H1 (cell line): Measurements from ENCODE around the gene MRAP2. TPM values are rescaled to one million over a fixed set of nuclear protein-coding genes. Genes with fewer than 3 reads are reported as not detected.

ENCODE experiments used
- CTCF ChIA-PET: fragments of 300-600 bp; sonication (Branson Sonifier 250); formaldehyde crosslinking; loops from one replicate; lab custom pipeline; 2021; ENCODE audit not compliant: partially characterized antibody; lab: Charles Lee
- POLR2A ChIA-PET: fragments of 300-600 bp; sonication (Branson Sonifier 250); formaldehyde crosslinking; loops from one replicate; lab custom pipeline; 2021; ENCODE audit warnings: inconsistent platforms; ENCODE audit not compliant: partially characterized antibody; lab: Charles Lee
- DNase-seq, 2 experiments: peaks; one replicate each; pipeline versions ENCODE4 v3.0.0 to v3.0.0-alpha.2; 2010 to 2022; ENCODE audit warnings: low spot score in 2 of 2, low read depth in 1 of 2, mixed read lengths in 1 of 2
- FAIRE-seq: peaks from 2 replicates; lab custom pipeline; 2011; peaks lifted over from hg19 to GRCh38; lab: Jason Lieb, UNC
- H2AFZ ChIP-seq: 2 replicates; pipeline ENCODE4 v1.8.1; 2012; ENCODE audit warnings: low read length, inconsistent platforms
- H2AK5ac ChIP-seq: 2 replicates; pipeline ENCODE4 v1.6.1; 2013; ENCODE audit warnings: low read depth, low read length
- H2BK120ac ChIP-seq: replicated peaks from 2 replicates; pipeline ENCODE3; 2013; ENCODE audit warnings: low read depth, low read length, inconsistent platforms
- H2BK12ac ChIP-seq: 2 replicates; pipeline ENCODE4 v1.6.1; 2013; ENCODE audit warnings: low read depth, low read length
- H2BK15ac ChIP-seq: 2 replicates; pipeline ENCODE4 v1.6.1; 2013; ENCODE audit warnings: low read length
- H2BK20ac ChIP-seq: 2 replicates; pipeline ENCODE4 v1.6.1; 2013; ENCODE audit warnings: low read length
- H2BK5ac ChIP-seq: 2 replicates; pipeline ENCODE4 v1.6.1; 2013; ENCODE audit warnings: low read depth, low read length
- H3K14ac ChIP-seq: 2 replicates; pipeline ENCODE4 v1.6.1; 2013; ENCODE audit warnings: inconsistent platforms; ENCODE audit not compliant: insufficient read length
- H3K18ac ChIP-seq: 2 replicates; pipeline ENCODE4 v1.6.1; 2013; ENCODE audit warnings: low read length; ENCODE audit errors: extremely low read depth
- H3K23ac ChIP-seq: 2 replicates; pipeline ENCODE4 v1.6.1; 2013; ENCODE audit warnings: inconsistent platforms; ENCODE audit not compliant: insufficient read length
- H3K23me2 ChIP-seq: 2 replicates; pipeline ENCODE4 v1.6.1; 2013; ENCODE audit warnings: low read depth, low read length
- H3K27ac ChIP-seq: 2 replicates; pipeline ENCODE4 v1.6.1; 2011; ENCODE audit warnings: low read depth, low read length, inconsistent platforms
- H3K27me3 ChIP-seq, 4 experiments: replicated peaks in 1 of 4; 1 replicate in 1 of 4; 2 replicates in 3 of 4; pipeline versions ENCODE4 v1.6.1 to v1.8.1; 2011 to 2013; ENCODE audit warnings: low read length in 3 of 4, mild to moderate bottlenecking in 3 of 4, inconsistent platforms in 2 of 4, mixed read lengths in 2 of 4, moderate library complexity in 1 of 4; ENCODE audit not compliant: control insufficient read depth in 3 of 4, insufficient read depth in 3 of 4; ENCODE audit errors: extremely low read depth in 1 of 4
- H3K36me3 ChIP-seq, 4 experiments: 2 replicates each; pipeline versions ENCODE4 v1.6.1 to v1.8.1; 2011 to 2013; ENCODE audit warnings: mild to moderate bottlenecking in 4 of 4, low read length in 3 of 4, moderate library complexity in 2 of 4, control low read depth in 1 of 4, inconsistent platforms in 1 of 4; ENCODE audit not compliant: insufficient read depth in 4 of 4, control insufficient read depth in 2 of 4
- H3K4ac ChIP-seq: replicated peaks from 2 replicates; pipeline ENCODE3; 2013; ENCODE audit warnings: low read length, low read depth, mixed read lengths, inconsistent platforms; ENCODE audit not compliant: insufficient read length
- H3K4me1 ChIP-seq, 4 experiments: replicated peaks in 1 of 4; 1 replicate in 1 of 4; 2 replicates in 3 of 4; pipeline versions ENCODE4 v1.6.1 to v1.8.1; 2011 to 2013; ENCODE audit warnings: low read length in 3 of 4, inconsistent platforms in 2 of 4, mixed read lengths in 1 of 4; ENCODE audit not compliant: insufficient read depth in 4 of 4, control insufficient read depth in 3 of 4
- H3K4me2 ChIP-seq, 2 experiments: 2 replicates each; pipeline versions ENCODE4 v1.6.1 to v1.8.1; 2011 to 2013; ENCODE audit warnings: low read depth in 2 of 2, low read length in 2 of 2, control low read depth in 1 of 2, inconsistent platforms in 1 of 2, mild to moderate bottlenecking in 1 of 2; ENCODE audit not compliant: insufficient read depth in 1 of 2
- H3K4me3 ChIP-seq, 4 experiments: fragments of 200-600, 300-600 bp in 1 of 4; sonication (generic), shearing (Covaris generic), sonication (Bioruptor Twin) in 1 of 4; 2 replicates each; pipeline versions ENCODE4 v1.5.1 to v1.8.1; 2011 to 2016; ENCODE audit warnings: low read length in 4 of 4, low read depth in 3 of 4, control low read depth in 2 of 4, inconsistent platforms in 2 of 4, mild to moderate bottlenecking in 2 of 4, mixed read lengths in 1 of 4, moderate library complexity in 1 of 4; ENCODE audit not compliant: insufficient read depth in 2 of 4; ENCODE audit errors: extremely low read depth in 1 of 4
- H3K56ac ChIP-seq: replicated peaks from 2 replicates; pipeline ENCODE3; 2013; ENCODE audit warnings: low read depth, mild to moderate bottlenecking, mixed read lengths, low read length, inconsistent platforms; ENCODE audit not compliant: insufficient read length
- H3K79me1 ChIP-seq: 2 replicates; pipeline ENCODE4 v1.6.1; 2013; ENCODE audit warnings: low read depth, low read length, control low read depth
- H3K79me2 ChIP-seq, 2 experiments: 2 replicates each; pipeline versions ENCODE4 v1.6.1 to v1.8.1; 2012 to 2013; ENCODE audit warnings: low read length in 2 of 2, mild to moderate bottlenecking in 2 of 2, inconsistent platforms in 1 of 2; ENCODE audit not compliant: insufficient read depth in 2 of 2, control insufficient read depth in 1 of 2
- H3K9ac ChIP-seq, 4 experiments: replicated peaks in 1 of 4; 1 replicate in 1 of 4; 2 replicates in 3 of 4; pipeline versions ENCODE4 v1.6.1 to v1.8.1; 2011 to 2013; ENCODE audit warnings: low read depth in 3 of 4, low read length in 3 of 4, control low read depth in 2 of 4, mild to moderate bottlenecking in 2 of 4, moderate library complexity in 2 of 4, inconsistent platforms in 1 of 4; ENCODE audit errors: extremely low read depth in 1 of 4
- H3K9me3 ChIP-seq, 2 experiments: 2 replicates each; pipeline versions ENCODE4 v1.6.1 to v1.8.1; 2012 to 2013; ENCODE audit warnings: mild to moderate bottlenecking in 2 of 2, moderate library complexity in 2 of 2, control low read depth in 1 of 2, inconsistent platforms in 1 of 2, low read depth in 1 of 2, low read length in 1 of 2, mixed read lengths in 1 of 2; ENCODE audit not compliant: insufficient read depth in 2 of 2
- H4K20me1 ChIP-seq, 2 experiments: replicated peaks in 1 of 2; 2 replicates each; pipeline versions ENCODE3 to v1.8.1; 2011 to 2013; ENCODE audit warnings: inconsistent platforms in 2 of 2, low read length in 2 of 2, mild to moderate bottlenecking in 1 of 2; ENCODE audit not compliant: insufficient read depth in 2 of 2, control insufficient read depth in 1 of 2
- H4K5ac ChIP-seq: 2 replicates; pipeline ENCODE4 v1.6.1; 2013; ENCODE audit warnings: low read length, low read depth, mixed read lengths, inconsistent platforms; ENCODE audit not compliant: insufficient read length
- H4K8ac ChIP-seq: 2 replicates; pipeline ENCODE4 v1.8.0; 2013; ENCODE audit warnings: mild to moderate bottlenecking, moderate library complexity, low read length, inconsistent platforms; ENCODE audit not compliant: insufficient read depth; ENCODE audit errors: extremely low read depth
- H4K91ac ChIP-seq: replicated peaks from 2 replicates; pipeline ENCODE3; 2013; ENCODE audit warnings: low read length, mixed read lengths, inconsistent platforms; ENCODE audit not compliant: insufficient read length
- BCL11A ChIP-seq, 2 experiments: IDR thresholded peaks; one replicate each; pipeline ENCODE4 v1.6.1; 2011; ENCODE audit warnings: low read depth in 2 of 2, low read length in 2 of 2, mild to moderate bottlenecking in 2 of 2
- CBX8 ChIP-seq: fragments of 300-800, 300-1000 bp; sonication (generic); IDR thresholded peaks from 2 replicates; pipeline ENCODE4 v1.7.1; 2016; ENCODE audit warnings: low read depth, low read length, borderline replicate concordance
- CHD2 ChIP-seq: IDR thresholded peaks from 2 replicates; pipeline ENCODE4 v1.6.1; 2012; ENCODE audit warnings: low read length, improper control_type of control experiment
- FOSL1 ChIP-seq: IDR thresholded peaks from 2 replicates; pipeline ENCODE4 v1.6.1; 2011; ENCODE audit warnings: mild to moderate bottlenecking, low read depth, low read length, moderate library complexity; ENCODE audit not compliant: insufficient read depth
- JUND ChIP-seq: IDR thresholded peaks from 2 replicates; pipeline ENCODE4 v1.6.1; 2011; ENCODE audit warnings: mild to moderate bottlenecking, improper control_type of control experiment, low read length
- KDM4A ChIP-seq: IDR thresholded peaks from one replicate; pipeline ENCODE4 v1.7.1; 2012; ENCODE audit warnings: low read depth, mild to moderate bottlenecking, moderate library complexity, low read length, inconsistent platforms; ENCODE audit not compliant: severe bottlenecking
- MAFK ChIP-seq: IDR thresholded peaks from 2 replicates; pipeline ENCODE4 v1.6.1; 2012; ENCODE audit warnings: low read depth, mild to moderate bottlenecking, improper control_type of control experiment, low read length
- RNF2 ChIP-seq: fragments of 200-900, 300-1000 bp; sonication (generic); IDR thresholded peaks from 2 replicates; pipeline ENCODE4 v1.7.1; 2016; ENCODE audit warnings: borderline replicate concordance, low read depth, mild to moderate bottlenecking, antibody characterized with exemption, low read length; ENCODE audit not compliant: poor library complexity, severe bottlenecking; ENCODE audit errors: missing control alignments
- SIRT6 ChIP-seq: IDR thresholded peaks from one replicate; pipeline ENCODE4 v1.7.1; 2012; ENCODE audit warnings: low read length, inconsistent platforms
- TAF7 ChIP-seq: optimal IDR thresholded peaks from 2 replicates; pipeline ENCODE3; 2011; ENCODE audit warnings: low read depth, mild to moderate bottlenecking, inconsistent platforms, low read length, moderate library complexity, borderline replicate concordance
- TCF12 ChIP-seq: IDR thresholded peaks from 2 replicates; pipeline ENCODE4 v1.6.1; 2011; ENCODE audit warnings: low read depth, mild to moderate bottlenecking, low read length
- WGBS, 2 experiments: shearing (Covaris generic) in 1 of 2; methylation state at CpG; one replicate each; pipeline versions ENCODE4 v1.1.6 to v1.1.7; 2013 to 2015; ENCODE audit warnings: low lambda C conversion rate in 2 of 2, mixed read lengths in 2 of 2, inconsistent platforms in 1 of 2, low coverage in 1 of 2, missing lambda C conversion rate in 1 of 2; ENCODE audit not compliant: insufficient replicate concordance in 2 of 2, insufficient coverage in 1 of 2, insufficient read length in 1 of 2; ENCODE audit errors: extremely low coverage in 1 of 2, missing lambda C conversion rate in 1 of 2; 5-methylcytosine and 5-hydroxymethylcytosine counted together
- polyA plus RNA-seq, 7 experiments: library from polyadenylated mRNA; depleted of rRNA in 3 of 7; stranded (reverse) in 5 of 7; unstranded in 2 of 7; fragments of >200 nt in 5 of 7; fragments of 200-250 nt in 2 of 7; gene quantifications; 1 replicate in 5 of 7; 2 replicates in 1 of 7; 4 replicates in 1 of 7; pipeline versions ENCODE4 v1.2.1 to v1.2.3, GENCODE V29; 2011 to 2013; ENCODE audit warnings: missing spikeins in 2 of 7, mixed read lengths in 2 of 7
- total RNA-seq: library from RNA; stranded (reverse); fragmentation: NEBNext Ultra II Directional; extraction: Animal tissue kit (Norgen Biotek cat#: 25700); gene quantifications from 2 replicates; pipeline ENCODE4 v1.2.1, GENCODE V29; 2021

Gene MRAP2
- total and polyA plus RNA-seq, 2 of the 8 experiments (the other 6 are each of a cell fraction or from before 2014, with no cell fraction given), result 5.0 to 11.0 TPM

DNA sequence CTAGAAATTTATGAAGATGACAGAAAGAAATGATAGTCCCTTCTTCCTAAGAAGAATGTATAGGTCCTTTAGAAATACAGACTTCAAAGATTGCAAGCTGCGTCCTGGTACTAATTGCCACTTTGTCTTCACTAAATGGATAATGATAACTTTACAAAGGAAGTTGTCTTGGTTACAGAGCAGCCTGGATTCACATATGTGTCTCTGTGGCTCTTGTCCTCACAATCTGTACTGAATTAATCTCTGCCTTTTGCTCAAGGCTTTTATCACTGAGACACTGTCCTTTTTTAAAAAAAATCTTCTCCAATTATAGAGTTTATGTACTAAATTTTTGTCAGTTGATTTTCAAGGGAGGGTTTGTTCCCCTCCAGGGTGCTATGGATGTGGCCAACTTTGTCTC, 17.5 kb upstream of the MRAP2 start:
- Histone ChIP-seq H3K14ac (no peak overlapping the region), H3K18ac (no peak overlapping the region), H2AFZ (no peak overlapping the region), H2BK12ac (no peak overlapping the region), H3K56ac (no peak overlapping the region), H3K23ac (no peak overlapping the region), H2BK15ac (no peak overlapping the region), H4K91ac (no peak overlapping the region), H3K4me2 (no peak overlapping the region), H3K36me3 (no peaks in the 10 kb centered on the region), H4K20me1 (no peaks in the 10 kb centered on the region), H4K8ac (no peak overlapping the region), H3K4me1 (no peaks in the 10 kb centered on the region; a peak in 2 of 7 replicates), H2BK120ac (no peak overlapping the region), H3K23me2 (no peaks in the 10 kb centered on the region), H3K27ac (no peak overlapping the region), H3K4ac (no peak overlapping the region), H3K4me3 (no peak overlapping the region), H3K9me3 (no peaks in the 10 kb centered on the region), H2BK5ac (no peak overlapping the region), H3K79me2 (no peaks in the 10 kb centered on the region), H3K27me3 (no peaks in the 10 kb centered on the region), H2BK20ac (no peak overlapping the region), H3K79me1 (no peaks in the 10 kb centered on the region), H2AK5ac (no peak overlapping the region), H3K9ac (no peak overlapping the region), H4K5ac (no peak overlapping the region)
- WGBS, 2 experiments, result 80% methylated on average over 1 of the region's 1 CpG; no CpG with 5 or more reads in 1 of the 2 experiments
- ChIA-PET CTCF (no interaction called here), POLR2A (no interaction called here)
- no peak for FAIRE-seq
- TF ChIP-seq TAF7, result no peak
- no peak for TF ChIP-seq CBX8
- no peak for TF ChIP-seq JUND
- no peak for TF ChIP-seq RNF2
- no peak for TF ChIP-seq TCF12
- TF ChIP-seq BCL11A (IDR thresholded peaks at IDR 0.05; ENCODE audit: low read depth in 2 of 2, low read length in 2 of 2), result no peak
- no peak for TF ChIP-seq FOSL1
- no peak for TF ChIP-seq SIRT6
- TF ChIP-seq CHD2, result no peak
- no peak for TF ChIP-seq KDM4A
- no peak for TF ChIP-seq MAFK
- no peak for DNase-seq
